Measurements from ENCODE around the gene SLC27A3.

Gene SLC27A3

DNA sequence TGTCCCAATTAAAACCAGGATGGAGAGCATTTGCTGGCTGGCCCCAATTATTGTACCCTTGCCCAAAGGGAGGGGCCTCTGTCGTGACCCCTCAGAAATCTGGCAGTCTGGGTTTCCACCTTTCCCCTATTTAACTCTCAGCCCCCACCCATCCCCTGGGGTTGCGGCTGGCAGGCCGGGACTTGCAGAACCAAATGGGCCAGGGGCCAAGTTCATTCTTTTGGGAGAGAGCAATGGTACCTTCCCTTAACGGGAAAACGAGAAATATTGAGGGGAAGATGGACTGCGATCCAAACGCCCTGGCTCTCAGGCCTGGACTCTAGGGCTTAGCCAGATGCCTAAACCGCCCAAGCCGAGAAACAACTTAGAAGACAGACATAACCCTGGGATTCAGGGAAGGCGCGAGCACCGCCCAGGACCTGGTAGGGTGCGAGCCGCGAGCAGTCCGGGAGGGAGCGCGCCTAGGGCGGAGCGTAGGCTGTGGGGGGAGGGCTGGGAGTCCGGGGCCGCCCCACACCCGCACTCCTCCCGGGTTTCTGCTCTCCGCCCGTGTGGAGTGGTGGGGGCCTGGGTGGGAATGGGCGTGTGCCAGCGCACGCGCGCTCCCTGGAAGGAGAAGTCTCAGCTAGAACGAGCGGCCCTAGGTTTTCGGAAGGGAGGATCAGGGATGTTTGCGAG, at the start of gene SLC27A3:
Gene SLC27A3, plus strand, starts transcription at position 628 of the 678 bp plus-strand sequence. CDS start 91 bp downstream, outside the sequence.
- peak in 39 of 56 donors; percentile 18 to 76 (median 50) for DNase-seq

- DNase-seq, result peak; percentile 52 to 100 (median 99)
Observed at GRCh38 chr1:153727463-153728304, 47.5 kb upstream of the SLC27A3 start, which contains the start of gene INTS3. INTS3 (plus strand) TSS chr1:153728050; CDS start chr1:153728635, 585 bp downstream.

DNA sequence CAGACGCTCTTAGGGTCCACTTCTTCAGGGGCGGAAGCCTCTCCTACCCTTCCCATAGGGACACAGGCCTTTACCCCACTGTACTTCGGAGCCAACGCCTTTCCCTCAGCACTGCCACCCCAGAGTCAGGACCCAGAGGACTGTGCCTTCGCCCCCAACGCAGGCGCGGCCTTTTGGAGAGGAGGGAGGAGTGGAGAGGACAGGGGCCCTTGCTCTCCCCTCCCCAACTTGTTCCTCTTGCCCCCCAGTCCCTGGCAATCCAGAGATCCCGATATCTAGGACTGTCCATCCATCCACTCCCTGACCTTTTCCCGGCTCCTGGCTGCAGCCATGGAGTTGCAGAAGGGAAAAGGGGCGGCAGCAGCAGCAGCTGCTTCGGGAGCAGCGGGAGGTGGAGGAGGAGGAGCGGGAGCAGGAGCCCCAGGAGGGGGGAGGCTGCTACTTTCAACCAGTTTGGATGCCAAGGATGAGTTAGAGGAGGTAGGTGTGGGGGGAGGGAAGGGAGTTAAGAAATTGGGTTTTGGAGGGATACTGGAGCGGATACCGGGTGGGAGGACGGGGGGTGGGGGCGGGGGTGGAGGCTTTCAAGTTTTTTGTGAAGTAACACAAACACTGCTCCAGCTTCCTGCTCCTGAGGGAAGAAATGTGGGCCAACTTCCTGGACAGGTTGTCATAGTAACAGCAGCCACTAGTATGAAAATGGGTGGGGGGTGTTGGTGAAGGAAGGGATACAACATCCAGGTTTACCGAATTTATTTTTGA, 46.7 kb upstream of the SLC27A3 start:
- peak in 30 of 56 donors; percentile 3 to 53 (median 28) for DNase-seq

DNA sequence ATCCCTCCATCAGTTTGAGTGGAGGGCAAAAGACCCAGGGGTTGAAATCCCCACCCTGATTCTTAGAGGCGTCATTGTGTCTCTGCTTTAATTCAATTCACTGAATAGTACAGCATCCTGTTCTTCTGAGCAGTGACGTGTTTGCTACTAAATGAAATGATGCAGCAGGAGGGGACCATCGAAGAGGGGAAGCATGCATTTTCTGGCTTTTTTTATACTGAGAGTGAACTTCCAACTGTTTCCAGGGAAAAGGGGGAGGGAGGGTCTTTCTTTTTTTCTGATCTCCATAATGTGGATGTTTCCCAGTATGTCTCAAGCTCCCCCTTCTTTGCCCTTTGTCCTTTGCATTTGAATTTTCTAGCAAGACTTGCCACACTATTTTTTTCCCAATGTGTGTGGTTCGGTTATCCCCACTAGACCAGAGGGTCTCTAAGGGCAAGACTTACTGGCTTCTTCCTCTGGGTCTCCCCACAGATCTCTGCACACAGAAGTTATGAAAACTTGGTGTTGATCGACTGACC, 44.7 kb upstream of the SLC27A3 start:
- DNase-seq, result no peak

DNA sequence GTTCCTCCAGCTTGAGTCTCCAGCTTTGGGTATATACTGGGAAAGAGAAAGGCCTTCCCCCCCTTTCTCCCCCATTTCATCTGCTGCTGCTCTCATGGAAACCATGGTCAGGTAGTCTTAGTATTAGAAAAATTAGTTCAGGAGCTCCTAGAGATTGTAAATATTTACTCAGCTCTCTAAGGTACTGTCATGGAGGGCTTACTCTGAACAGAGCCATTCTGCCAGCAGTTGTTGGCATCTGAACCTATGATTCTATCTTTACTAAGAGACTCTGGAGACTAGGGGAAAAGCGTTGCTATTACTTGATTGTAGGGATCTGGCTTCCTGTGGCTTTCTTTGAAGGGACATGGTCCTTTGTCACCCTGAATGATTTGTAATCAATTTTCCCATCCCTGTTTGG, 41.2 kb upstream of the SLC27A3 start:
- no peak for DNase-seq

GRCh38 chr1:153734396-153735089, 40.7 kb upstream of the SLC27A3 start:
- DNase-seq, result no peak

DNA sequence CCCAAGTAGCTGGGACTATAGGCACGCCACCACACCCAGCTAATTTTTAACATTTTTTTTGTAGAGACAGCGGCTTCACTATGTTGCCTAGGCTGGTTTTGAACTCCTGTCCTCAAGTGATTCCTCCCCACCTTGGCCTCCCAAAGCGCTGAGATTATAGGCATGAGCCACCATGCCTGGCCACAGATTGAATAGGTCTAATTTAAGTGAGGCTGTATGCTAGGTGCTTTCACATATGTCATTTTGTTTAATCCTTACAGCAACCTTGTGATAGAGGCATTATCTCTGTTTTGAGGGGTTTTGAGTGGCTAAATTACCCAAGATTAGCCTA, 40.2 kb upstream of the SLC27A3 start:
- DNase-seq, result no peak

GRCh38 chr1:153741986-153742385, 33.2 kb upstream of the SLC27A3 start:
- DNase-seq, result no peak

DNA sequence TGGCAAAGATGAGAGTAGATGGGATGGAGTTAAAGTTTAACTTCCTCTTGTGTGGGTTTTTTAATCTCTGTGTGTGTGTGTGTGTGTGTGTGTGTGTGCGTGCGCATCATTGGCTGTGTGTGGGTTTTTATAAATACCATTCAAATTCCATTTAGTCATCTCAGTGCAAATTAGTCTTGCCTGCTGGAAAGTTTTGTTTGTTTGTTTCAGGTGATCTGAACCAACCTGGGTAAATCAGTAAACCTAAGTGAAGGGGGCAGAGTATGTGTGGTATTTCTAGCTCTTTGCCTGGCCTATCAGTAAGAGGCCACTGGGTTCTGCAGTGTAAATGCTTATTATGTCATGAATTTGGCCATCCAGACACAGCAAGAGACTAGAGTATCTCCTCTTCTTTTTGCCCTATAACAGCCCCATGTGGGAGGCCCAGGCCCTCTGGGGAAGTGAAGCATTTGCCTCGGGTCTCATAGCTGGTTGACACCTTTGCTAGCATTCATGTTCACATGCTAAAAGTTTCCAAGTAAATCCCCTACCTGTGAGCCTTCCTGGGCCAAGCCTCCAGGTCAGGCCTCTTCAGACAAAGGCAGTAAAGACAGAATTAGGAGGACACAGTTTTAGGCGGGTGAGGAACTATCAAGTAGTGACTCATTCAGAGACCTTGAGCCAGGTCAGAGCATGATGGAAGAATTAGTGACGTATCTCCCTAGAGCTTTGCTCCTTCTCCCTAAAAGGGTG, 32.6 kb upstream of the SLC27A3 start:
- no peak for DNase-seq

GRCh38 chr1:153745417-153745816, 29.8 kb upstream of the SLC27A3 start:
- DNase-seq, result no peak

DNA sequence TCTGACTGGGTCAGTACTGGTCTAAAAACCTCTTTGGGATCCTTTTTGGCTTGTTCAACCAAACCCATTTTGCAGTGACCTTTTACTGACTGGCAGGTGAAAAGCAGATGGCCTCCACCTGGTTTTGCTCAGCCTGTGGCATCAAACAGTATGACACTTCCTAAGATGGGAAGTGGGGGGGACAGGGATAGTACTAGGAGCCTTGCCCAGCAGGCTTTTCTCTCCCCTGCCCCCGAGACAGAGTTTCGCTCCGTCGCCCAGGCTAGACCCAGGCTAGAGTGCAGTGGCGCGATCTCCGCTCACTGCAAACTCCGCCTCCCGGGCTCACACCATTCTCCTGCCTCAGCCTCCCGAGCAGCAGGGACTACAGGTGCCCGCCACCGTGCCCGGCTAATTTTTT, 29.0 kb upstream of the SLC27A3 start:
- DNase-seq, result no peak

DNA sequence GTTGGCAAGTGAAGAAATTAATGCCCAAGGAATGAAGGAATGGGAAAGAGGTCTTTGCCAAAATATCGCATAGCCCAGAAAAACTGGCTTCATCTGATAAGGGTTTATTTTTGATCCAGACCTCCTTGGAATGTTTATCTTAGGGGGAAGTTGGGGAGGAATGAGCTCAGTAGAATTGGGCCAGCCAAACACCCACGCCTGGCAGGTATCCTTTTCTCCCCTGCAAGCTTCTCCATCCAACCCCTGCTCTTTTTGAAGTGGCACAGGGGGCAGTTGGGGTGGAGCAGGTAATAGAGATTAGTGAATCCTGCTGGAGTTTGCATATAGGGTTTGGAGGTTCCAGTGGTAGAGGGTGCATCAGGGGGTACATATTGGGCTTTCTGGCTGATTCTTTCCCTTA, 26.3 kb upstream of the SLC27A3 start:
- DNase-seq, result no peak

DNA sequence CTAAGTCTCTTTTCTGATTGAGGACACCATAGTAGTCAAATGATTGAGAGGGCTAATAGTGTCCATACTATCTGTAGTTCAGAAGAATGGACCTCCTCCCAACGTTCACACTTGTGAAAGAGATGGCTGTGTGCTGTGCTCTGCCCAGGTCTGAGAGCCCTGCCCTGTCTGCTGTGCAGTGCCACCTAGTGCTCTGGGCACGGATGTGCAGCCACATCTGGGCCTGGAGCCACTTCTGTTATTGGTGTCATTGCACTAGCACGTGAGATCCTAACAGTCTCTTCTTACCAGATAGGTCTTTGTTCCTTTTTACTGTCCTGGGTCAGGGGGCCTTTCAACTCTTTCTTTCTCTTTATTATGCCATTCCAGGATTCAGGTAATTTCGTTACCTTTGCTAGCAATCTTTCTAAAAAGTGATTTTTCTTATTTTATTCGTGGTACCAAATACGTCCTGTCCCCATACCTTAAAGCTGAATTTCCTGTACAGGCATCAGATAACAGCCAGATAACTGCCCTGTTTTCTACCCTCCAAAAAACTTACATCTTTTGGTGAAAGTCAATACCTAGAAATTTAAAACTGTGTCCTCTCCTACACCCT, 25.7 kb upstream of the SLC27A3 start:
- DNase-seq, result peak in 49 of 56 donors; percentile 11 to 87 (median 49)

GRCh38 chr1:153750026-153750995, 24.9 kb upstream of the SLC27A3 start:
- DNase-seq, result no peak

DNA sequence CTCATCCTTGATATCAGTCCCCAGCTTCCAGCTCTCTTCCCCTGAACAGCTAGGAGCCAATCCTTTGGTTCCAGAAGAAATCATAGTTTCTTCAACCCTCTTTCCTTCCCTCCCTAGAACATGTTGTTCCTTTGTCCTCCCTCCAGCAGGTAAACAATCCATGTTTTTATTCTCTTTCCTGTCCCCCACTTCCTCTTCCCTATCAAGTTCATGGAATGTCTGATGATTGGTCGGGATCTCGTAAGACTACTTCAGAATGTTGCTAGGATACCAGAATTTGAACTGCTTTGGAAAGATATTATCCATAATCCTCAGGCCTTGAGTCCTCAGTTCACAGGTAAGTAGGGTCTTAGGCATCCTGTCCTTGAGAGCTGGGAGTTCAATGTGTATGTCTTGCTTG, 23.1 kb upstream of the SLC27A3 start:
- no peak for DNase-seq

GRCh38 chr1:153752571-153753195, 22.5 kb upstream of the SLC27A3 start:
- no peak for DNase-seq

GRCh38 chr1:153754266-153754665, 20.9 kb upstream of the SLC27A3 start:
- DNase-seq, result no peak

- no peak for DNase-seq
Observed at GRCh38 chr1:153760440-153760839, 14.8 kb upstream of the SLC27A3 start.
